ENCODE measurements around the gene SETDB2. TPM values are rescaled to one million over a fixed set of nuclear protein-coding genes. Genes with fewer than 3 reads are reported as not detected.

The SETDB2 gene
- total RNA-seq, 2 experiments from 2014 or later: 15.6 to 18.7 TPM

DNA sequence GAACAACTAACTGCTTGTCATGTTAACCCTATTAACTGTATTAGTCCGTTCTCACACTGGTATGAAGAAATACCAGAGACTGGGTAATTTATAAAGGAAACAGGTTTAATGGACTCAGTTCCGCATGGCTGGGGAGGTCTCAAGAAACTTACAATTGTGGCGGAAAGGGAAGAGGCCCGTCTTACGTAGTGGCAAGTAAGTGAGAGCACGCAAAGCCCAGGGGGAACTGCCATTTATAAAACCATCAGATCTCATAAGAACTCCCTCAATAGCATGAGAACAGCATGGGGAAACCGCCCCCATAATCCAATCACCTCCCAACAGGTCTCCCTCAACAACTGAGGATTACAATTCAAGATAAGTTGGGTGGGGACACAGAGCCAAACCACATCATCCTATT, 86.4 kb downstream of the SETDB2 start:
- peaks cover 22% of the 10 kb centered on the region for H3K4me1 Mint-ChIP-seq
- no peak overlapping the region for H3K27ac Mint-ChIP-seq
- H3K9me3 Mint-ChIP-seq: no peaks in the 10 kb centered on the region
- DNase-seq: no peak
- no peak overlapping the region for H3K4me3 Mint-ChIP-seq
- H3K36me3 Mint-ChIP-seq (ENCODE audit: low read depth): peaks cover 60% of the 10 kb centered on the region
- POLR2A ChIA-PET: no interaction called here
- H3K27me3 Mint-ChIP-seq: no peaks in the 10 kb centered on the region
- CTCF ChIA-PET: interaction anchor here (0.6 to 1.0 kb wide), 3 partner anchors 10 to 415 kb away, joined by 4 read pairs; no protein-coding TSS in a partner anchor

DNA sequence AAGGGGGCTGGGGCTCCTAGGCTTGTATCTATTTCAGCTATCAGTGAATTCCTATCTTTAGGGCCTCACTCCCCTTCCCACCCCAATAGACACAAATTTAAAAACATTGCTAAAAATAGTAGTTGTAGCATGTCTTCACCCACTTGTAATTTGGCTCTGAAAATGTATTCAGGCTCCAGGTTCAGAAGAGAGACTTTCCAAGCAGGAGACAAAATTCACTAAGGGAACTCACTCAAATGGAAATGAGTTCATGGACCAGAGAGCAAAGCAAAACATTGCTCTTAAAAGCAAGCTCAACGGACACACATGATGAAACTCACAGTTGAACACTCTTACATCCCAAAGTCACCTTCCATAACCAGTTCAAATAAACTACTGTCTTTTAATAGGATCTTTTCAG, 88.5 kb downstream of the SETDB2 start:
- POLR2A ChIA-PET: interaction anchor here (0.5 kb wide), 1 partner anchor 37 kb away, joined by 3 read pairs; no protein-coding TSS in a partner anchor
- no peaks in the 10 kb centered on the region for H3K27me3 Mint-ChIP-seq
- CTCF ChIA-PET: no interaction called here
- peak overlapping the region; percentile 4 for H3K27ac Mint-ChIP-seq
- H3K4me3 Mint-ChIP-seq: no peak overlapping the region
- peaks cover 54% of the 10 kb centered on the region for H3K36me3 Mint-ChIP-seq (ENCODE audit: low read depth)
- no peaks in the 10 kb centered on the region for H3K9me3 Mint-ChIP-seq
- H3K4me1 Mint-ChIP-seq: peaks cover 20% of the 10 kb centered on the region
- no peak for DNase-seq

DNA sequence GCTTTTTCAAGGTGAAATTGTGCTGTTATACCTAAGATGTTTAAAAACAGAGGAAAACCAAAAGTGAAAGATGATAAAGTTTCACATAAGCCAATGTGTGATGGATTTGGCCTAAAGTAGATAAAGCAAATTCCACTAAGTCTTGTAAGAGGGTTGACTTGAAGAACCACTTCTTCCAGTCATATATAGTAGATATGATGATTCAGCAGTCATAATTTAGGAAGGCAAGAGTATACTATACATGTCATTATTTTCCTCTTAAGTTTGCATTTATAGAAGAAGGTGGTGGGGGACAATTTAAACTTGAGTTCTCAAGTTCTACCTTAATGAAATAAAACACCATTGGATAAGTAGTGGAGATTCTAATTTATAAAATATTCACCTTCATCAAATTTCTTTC, 88.9 kb downstream of the SETDB2 start:
- Mint-ChIP-seq H3K27ac (peak overlapping the region; percentile 4), H3K36me3 (ENCODE audit: low read depth) (peaks cover 58% of the 10 kb centered on the region), H3K4me1 (peaks cover 22% of the 10 kb centered on the region), H3K4me3 (no peak overlapping the region), H3K9me3 (no peaks in the 10 kb centered on the region), H3K27me3 (no peaks in the 10 kb centered on the region)
- CTCF ChIA-PET: no interaction called here
- POLR2A ChIA-PET: no interaction called here
- no peak for DNase-seq

DNA sequence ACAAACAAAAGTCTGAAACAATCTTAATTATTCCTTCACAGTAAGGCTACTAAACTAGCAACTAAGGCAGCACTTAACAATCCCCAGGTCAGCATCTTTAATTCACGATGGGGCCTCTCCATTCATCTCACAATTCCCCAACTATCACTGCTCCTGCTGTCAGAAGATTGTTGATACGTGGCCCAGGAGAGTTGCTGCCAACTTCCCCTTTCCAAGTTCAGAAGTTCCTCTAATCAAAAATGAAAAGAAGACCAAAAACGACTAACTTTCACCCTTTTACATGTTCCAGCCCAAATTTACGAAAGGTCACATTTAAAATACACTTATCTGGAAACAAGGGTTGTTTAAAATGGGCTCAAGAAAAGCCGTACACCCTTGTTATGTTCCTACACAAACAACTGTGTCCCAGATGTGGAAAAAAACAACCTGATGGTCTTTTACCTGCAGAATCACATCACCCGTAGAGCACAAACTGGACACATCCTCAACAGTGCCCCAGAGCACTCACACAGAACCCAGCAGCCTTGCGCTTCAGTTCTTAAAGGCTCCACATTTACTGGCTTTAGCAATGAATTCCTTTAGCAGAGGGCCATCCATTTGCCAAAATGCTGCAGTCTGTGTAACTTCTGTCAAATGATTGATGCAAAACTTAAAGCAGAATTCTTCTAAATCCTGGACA, 89.7 kb downstream of the SETDB2 start:
- H3K4me3 Mint-ChIP-seq: no peak overlapping the region
- no peaks in the 10 kb centered on the region for H3K9me3 Mint-ChIP-seq
- peaks cover 51% of the 10 kb centered on the region for H3K36me3 Mint-ChIP-seq (ENCODE audit: low read depth)
- CTCF ChIA-PET: no interaction called here
- no peak for DNase-seq
- POLR2A ChIA-PET: no interaction called here
- H3K4me1 Mint-ChIP-seq: peaks cover 22% of the 10 kb centered on the region
- no peaks in the 10 kb centered on the region for H3K27me3 Mint-ChIP-seq
- H3K27ac Mint-ChIP-seq: no peak overlapping the region

DNA sequence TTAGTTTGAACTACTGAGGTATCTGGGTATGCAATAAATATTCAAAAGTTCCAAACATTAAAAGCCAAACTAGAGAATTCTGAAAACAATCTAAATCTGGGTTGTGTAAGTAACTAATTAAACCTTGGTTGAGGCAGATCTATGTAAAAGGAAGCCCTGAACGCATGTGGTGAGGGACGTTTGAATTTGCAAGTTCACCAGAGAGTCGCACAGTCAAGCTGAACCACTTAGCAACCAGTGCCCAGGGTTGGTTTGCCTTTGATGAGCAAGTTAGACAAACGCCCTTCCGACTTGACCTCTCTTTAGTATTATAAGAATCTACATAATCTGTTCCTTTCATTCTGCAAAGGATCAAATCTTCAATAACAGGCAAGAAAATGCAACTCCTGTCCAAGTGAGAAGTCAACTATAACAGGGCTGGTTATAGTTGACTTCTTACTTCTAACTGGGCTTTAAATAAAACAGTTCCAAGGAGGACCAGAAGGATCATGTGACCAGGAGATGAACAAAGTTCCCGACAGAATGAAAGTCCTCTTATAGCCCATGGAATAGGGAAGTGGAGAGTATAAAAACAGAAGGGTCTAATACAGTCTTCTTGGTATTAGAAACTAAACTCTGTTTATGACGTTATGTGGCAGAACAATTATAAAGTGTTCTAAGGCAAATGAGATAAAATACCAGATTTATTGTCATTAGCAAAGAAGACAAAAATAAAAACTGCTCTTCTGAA, 92.2 kb downstream of the SETDB2 start:
- Mint-ChIP-seq H3K4me1 (peaks cover 37% of the 10 kb centered on the region), H3K27me3 (no peaks in the 10 kb centered on the region), H3K36me3 (ENCODE audit: low read depth) (peaks cover 43% of the 10 kb centered on the region), H3K4me3 (no peak overlapping the region), H3K9me3 (no peaks in the 10 kb centered on the region), H3K27ac (no peak overlapping the region)
- ChIA-PET CTCF (interaction anchor here (0.6 kb wide), 1 partner anchor 887 kb away, joined by 3 read pairs; no protein-coding TSS in a partner anchor), POLR2A (no interaction called here)
- no peak for DNase-seq

DNA sequence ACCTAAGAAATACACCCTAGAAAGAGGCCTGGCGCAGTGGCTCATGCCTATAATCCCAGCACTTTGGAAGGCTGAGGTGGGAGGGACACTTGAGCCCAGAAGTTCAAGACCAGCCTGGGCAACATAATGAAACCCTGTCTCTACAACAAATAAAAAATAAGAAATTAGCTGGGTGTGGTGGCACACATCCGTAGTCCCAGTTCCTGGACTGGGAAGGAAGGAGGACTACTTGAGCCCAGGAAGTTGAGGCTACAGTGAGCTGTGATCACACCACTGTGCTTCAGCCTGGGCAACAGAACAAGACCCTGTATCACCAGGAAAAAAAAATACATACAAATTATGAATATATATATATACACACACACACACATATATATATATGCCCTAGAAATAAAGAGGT, 94.3 kb downstream of the SETDB2 start:
- POLR2A ChIA-PET: no interaction called here
- Mint-ChIP-seq H3K4me1 (peaks cover 31% of the 10 kb centered on the region), H3K4me3 (no peak overlapping the region), H3K9me3 (no peaks in the 10 kb centered on the region), H3K27ac (no peak overlapping the region), H3K27me3 (no peaks in the 10 kb centered on the region), H3K36me3 (ENCODE audit: low read depth) (peaks cover 36% of the 10 kb centered on the region)
- CTCF ChIA-PET: interaction anchor here (0.6 to 1.4 kb wide), 3 partner anchors 9 to 226 kb away, joined by 3 to 6 read pairs (median 6); no protein-coding TSS in a partner anchor
- no peak for DNase-seq

DNA sequence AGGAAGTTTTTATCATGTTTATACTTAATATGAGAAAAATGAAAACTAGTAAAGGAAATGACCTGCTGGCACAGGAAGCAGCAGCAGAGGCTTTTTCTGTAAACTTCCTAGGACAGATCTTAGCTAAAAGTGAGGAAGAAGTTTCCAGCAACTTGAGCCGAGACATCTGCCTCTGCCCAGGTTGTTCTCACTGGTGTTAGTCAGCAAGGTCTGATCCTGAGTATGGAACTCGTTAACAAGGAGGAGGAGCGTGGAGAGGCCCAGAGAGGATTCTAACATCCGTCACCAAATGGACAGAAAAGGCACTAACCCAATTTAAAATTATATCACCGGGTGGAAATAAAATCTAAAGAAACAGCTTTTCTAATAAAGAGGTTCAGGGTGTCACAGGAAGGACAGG, 95.2 kb downstream of the SETDB2 start:
- Mint-ChIP-seq H3K4me1 (peaks cover 27% of the 10 kb centered on the region), H3K36me3 (ENCODE audit: low read depth) (peaks cover 28% of the 10 kb centered on the region), H3K27me3 (no peaks in the 10 kb centered on the region), H3K4me3 (no peak overlapping the region), H3K27ac (peak overlapping the region; percentile 92), H3K9me3 (no peaks in the 10 kb centered on the region)
- CTCF ChIA-PET: interaction anchor here (1.3 to 1.9 kb wide), 4 partner anchors 8 to 14 kb away, joined by 4 to 9 read pairs (median 6); no protein-coding TSS in a partner anchor
- POLR2A ChIA-PET: no interaction called here
- DNase-seq: no peak

DNA sequence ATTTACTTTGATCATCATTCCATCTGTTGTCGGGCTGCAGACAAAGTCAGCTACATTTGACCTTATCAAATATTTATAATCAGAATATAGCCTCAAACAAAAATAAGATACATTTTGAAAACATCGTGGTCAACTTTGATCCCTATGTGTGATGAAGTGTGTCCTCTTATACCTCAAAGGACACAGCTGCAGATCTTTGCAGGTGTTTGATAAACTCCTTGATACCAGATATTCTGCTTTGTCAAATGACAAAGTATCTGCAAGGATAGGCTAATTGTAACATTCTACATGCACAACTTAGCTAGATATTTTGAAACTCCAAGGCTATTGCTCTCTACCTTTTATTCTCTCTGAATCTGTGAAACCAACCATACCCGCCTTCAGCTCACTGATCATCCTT, 95.7 kb downstream of the SETDB2 start:
- peaks cover 26% of the 10 kb centered on the region for H3K36me3 Mint-ChIP-seq (ENCODE audit: low read depth)
- peak overlapping the region; percentile 66 for H3K4me3 Mint-ChIP-seq
- peak overlapping the region; percentile 92 for H3K27ac Mint-ChIP-seq
- CTCF ChIA-PET: interaction anchor here (1.1 to 1.9 kb wide), 5 partner anchors 8 to 37 kb away, joined by 3 to 9 read pairs (median 6); no protein-coding TSS in a partner anchor
- DNase-seq: no peak
- peaks cover 25% of the 10 kb centered on the region for H3K4me1 Mint-ChIP-seq
- POLR2A ChIA-PET: no interaction called here
- H3K9me3 Mint-ChIP-seq: no peaks in the 10 kb centered on the region
- no peaks in the 10 kb centered on the region for H3K27me3 Mint-ChIP-seq

DNA sequence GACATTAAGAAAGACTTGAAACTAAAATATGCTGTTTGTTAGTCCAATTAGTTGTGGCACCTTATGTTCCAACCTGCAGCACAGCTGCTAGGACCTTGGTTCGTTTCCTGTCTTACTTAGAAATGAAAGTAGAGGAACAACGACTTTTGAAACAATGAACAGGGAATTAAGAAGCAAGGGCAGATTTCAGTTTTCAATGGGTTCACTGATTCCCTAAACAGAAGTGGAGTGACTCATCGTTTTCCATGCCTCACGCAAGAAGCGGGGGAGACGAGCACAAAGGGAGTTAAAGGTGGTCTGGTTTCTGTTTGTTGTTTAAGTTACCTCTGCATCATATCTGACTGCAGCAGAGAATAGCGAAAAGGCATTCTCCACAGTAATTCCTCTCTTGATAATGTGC, 96.5 kb downstream of the SETDB2 start:
- H3K27me3 Mint-ChIP-seq: no peaks in the 10 kb centered on the region
- H3K36me3 Mint-ChIP-seq (ENCODE audit: low read depth): peaks cover 30% of the 10 kb centered on the region
- peak overlapping the region; percentile 92 for H3K27ac Mint-ChIP-seq
- H3K4me3 Mint-ChIP-seq: peak overlapping the region; percentile 66
- DNase-seq: peak; percentile 24
- CTCF ChIA-PET: interaction anchor here (0.7 to 1.9 kb wide), 6 partner anchors 10 to 98 kb away, joined by 3 to 9 read pairs (median 4); no protein-coding TSS in a partner anchor
- peaks cover 25% of the 10 kb centered on the region for H3K4me1 Mint-ChIP-seq
- POLR2A ChIA-PET: no interaction called here
- H3K9me3 Mint-ChIP-seq: no peaks in the 10 kb centered on the region

DNA sequence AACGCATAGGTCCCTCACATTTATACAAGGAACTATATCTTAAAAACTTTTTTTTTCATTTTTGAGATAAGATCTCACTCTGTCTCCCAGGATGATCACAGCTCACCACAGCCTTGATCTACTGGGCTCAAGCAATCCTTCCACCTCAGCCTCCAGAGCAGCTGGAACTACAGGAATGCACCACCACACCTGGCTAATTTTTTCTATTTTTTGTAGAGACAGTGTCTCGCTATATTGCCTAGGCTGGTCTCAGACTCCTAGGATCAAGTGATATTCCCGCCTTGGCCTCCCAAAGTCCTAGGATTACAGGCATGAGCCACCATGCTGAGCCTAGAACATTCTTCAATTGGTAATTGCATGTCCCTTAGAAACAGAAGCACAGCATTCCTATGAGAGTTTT, 99.6 kb downstream of the SETDB2 start:
- no peak overlapping the region for H3K27ac Mint-ChIP-seq
- ChIA-PET CTCF (no interaction called here), POLR2A (interaction anchor here (0.6 kb wide), 1 partner anchor 74 kb away, joined by 6 read pairs; no protein-coding TSS in a partner anchor)
- no peak for DNase-seq
- peaks cover 31% of the 10 kb centered on the region for H3K36me3 Mint-ChIP-seq (ENCODE audit: low read depth)
- peaks cover 25% of the 10 kb centered on the region for H3K4me1 Mint-ChIP-seq
- H3K9me3 Mint-ChIP-seq: no peaks in the 10 kb centered on the region
- H3K4me3 Mint-ChIP-seq: no peak overlapping the region
- no peaks in the 10 kb centered on the region for H3K27me3 Mint-ChIP-seq

Other genes starting within 250 kb of the SETDB2 start
- not detected for gene MLNR, start 223.9 kb upstream of the SETDB2 start, total RNA-seq
- gene CDADC1, start 196.3 kb upstream of the SETDB2 start, total RNA-seq: 10 to 100 TPM in 1 of 2 experiments, 1 to 10 TPM in 1; 9.6 to 10.5 TPM
- 1 to 10 TPM; 3.1 to 3.5 TPM for gene CAB39L, start 210 bp upstream of the SETDB2 start, total RNA-seq
- gene PHF11, start 51.7 kb downstream of the SETDB2 start, total RNA-seq: 100 to 1,000 TPM; 130 to 144 TPM
- 10 to 100 TPM; 18.1 to 20.0 TPM for gene RCBTB1, start 141.3 kb downstream of the SETDB2 start, total RNA-seq
- 1 to 10 TPM; 2.1 to 2.3 TPM for gene ARL11, start 184.2 kb downstream of the SETDB2 start, total RNA-seq
- gene EBPL, start 247.2 kb downstream of the SETDB2 start, total RNA-seq: 10 to 100 TPM; 36.5 to 37.4 TPM

Measured in activated CD4-positive, alpha-beta T cell treated with anti-CD3 and anti-CD28 coated beads, Interleukin-2, amount 10 ng/mL, durations not matched to agents 7 days and 5 days (primary cell).